Heart left ventricle (tissue), 16 donors: ENCODE results near the gene GPR65. TPM values are rescaled to one million over a fixed set of nuclear protein-coding genes. Genes with fewer than 3 reads are reported as not detected.

Source experiments
- ATAC-seq, 4 donors: fragments of 200-7000 bp; cut with Tn5 transposase; one replicate each; pipeline ENCODE4 v1.9.1; 2020 to 2022; ENCODE audit warnings: moderate library complexity in 4 of 4, mild to moderate bottlenecking in 3 of 4, moderate number of reproducible peaks in 1 of 4
- DNase-seq, 5 donors: peaks; one replicate each; pipeline ENCODE4 v3.0.0-alpha.2; 2020
- H3K27ac ChIP-seq, 12 donors: fragments of 200-600 bp; sonication (generic) in 4 of 12; one replicate each; pipeline versions ENCODE4 v1.5.0 to v1.8.0; 2016 to 2022; ENCODE audit warnings: mild to moderate bottlenecking in 2 of 12
- H3K27me3 ChIP-seq, 9 donors: fragments of 200-600 bp; sonication (generic) in 2 of 9; one replicate each; pipeline versions ENCODE4 v1.5.1 to v1.8.0; 2016 to 2022; ENCODE audit warnings: mild to moderate bottlenecking in 3 of 9
- H3K36me3 ChIP-seq, 9 donors: fragments of 200-600 bp; sonication (generic) in 2 of 9; one replicate each; pipeline versions ENCODE4 v1.5.0 to v1.8.0; 2018 to 2022; ENCODE audit warnings: mild to moderate bottlenecking in 2 of 9
- H3K4me1 ChIP-seq, 12 donors: fragments of 200-600 bp; sonication (generic) in 4 of 12; one replicate each; pipeline versions ENCODE4 v1.5.0 to v1.8.0; 2016 to 2022; ENCODE audit warnings: mild to moderate bottlenecking in 3 of 12
- H3K4me3 ChIP-seq, 12 donors: fragments of 200-600 bp; sonication (generic) in 4 of 12; one replicate each; pipeline versions ENCODE4 v1.5.0 to v1.8.0; 2017 to 2022; ENCODE audit warnings: mild to moderate bottlenecking in 9 of 12, moderate library complexity in 4 of 12
- H3K9me3 ChIP-seq, 12 donors: fragments of 200-600 bp; sonication (generic) in 4 of 12; one replicate each; pipeline versions ENCODE4 v1.5.0 to v1.8.0; 2016 to 2022; ENCODE audit warnings: mild to moderate bottlenecking in 1 of 12
- POLR2A ChIP-seq, 2 donors: fragments of 450-650 bp; IDR thresholded peaks; one replicate each; pipeline ENCODE4 v1.6.1; 2017; ENCODE audit warnings: antibody characterized with exemption in 2 of 2, mild to moderate bottlenecking in 2 of 2, moderate library complexity in 2 of 2
- WGBS, 4 donors: extraction: QIAGEN DNeasy Blood & Tissue Kit in 2 of 4; methylation state at CpG; one replicate each; pipeline versions ENCODE4 v1.1.5 to v1.1.7; 2013 to 2018; 5-methylcytosine and 5-hydroxymethylcytosine counted together
- intact Hi-C, 10 donors: fragments of 100-400 bp; cut with DNase I; formaldehyde crosslinking; loops; one replicate each; pipeline versions ENCODE4 v1.11.1 to v1.14.2; 2022
- polyA plus RNA-seq, 2 donors: library from polyadenylated mRNA; stranded (reverse); fragments of 200-250 nt; gene quantifications; one replicate each; pipeline ENCODE4 v1.2.3, GENCODE V29; 2013
- total RNA-seq, 9 donors: library from RNA; depleted of rRNA in 2 of 9; stranded (reverse); fragments of >200 nt in 2 of 9; fragmentation: NEBNext Ultra II Directional in 3 of 9; extraction: Animal tissue kit (Norgen Biotek cat#: 25700) in 3 of 9; gene quantifications; one replicate each; pipeline versions ENCODE4 v1.1.0 to v1.2.4, GENCODE V29; 2016 to 2023
- TF ChIP-seq, protein P1 (sequence below), 12 donors: fragments of 200-600 bp; sonication (generic) in 4 of 12; IDR thresholded peaks; one replicate each; pipeline versions ENCODE4 v1.5.0 to v1.8.0; 2018 to 2022; ENCODE audit warnings: antibody characterized with exemption in 12 of 12, mild to moderate bottlenecking in 5 of 12
- donor health status: ischemic (EF 13 %, LVEDD 7.1; RV severe dilation, severe dysfunction).
- donor health status: healthy with polysubstance abuse.
- donor health status: DM: no; HTN: yes; CAD: no.
- donor health status: DM: no; HTN: no; CAD: no.
- donor health status: ischemic (EF 25% LVEDD 6.9; RV normal size, moderate dysfunction).
- donor health status: ischemic (EF 25% LVEDD 5.7; RV mildly dilated, moderate dysfunction).
- donor health status: healthy.
- donor health status: DM: yes; HTN: yes; CAD: no.
- donor health status: ischemic (EF 35%, LVEDD 5.7; RV mildly dilated, moderate dysfunction).
- donor health status: nonischemic (EF 11% LVEDD 7.7; RV severe dilation, severe dysfunction).
- donor health status: DM: yes; HTN: yes; CAD: no.
- donor health status: PGD.
- donor health status: ischemic (EF 29% LVEDD 5.4; RV normal size, mild dysfunction).
- donor health status: nonischemic (EF 23%, LVEDD 6.1; RV moderate dilation, normal function).

GPR65 gene
- total and polyA plus RNA-seq, 11 donors: 0.15 to 7.9 (median 0.35) TPM

- Histone ChIP-seq H3K9me3 (no peaks in the 10 kb centered on the region), H3K4me3 (no peak overlapping the region), H3K36me3 (no peaks in the 10 kb centered on the region), H3K27me3 (no peaks in the 10 kb centered on the region), H3K27ac (peak overlapping the region in 1 of 12 donors; percentile 94), H3K4me1 (peaks cover 0 to 49% (median 0%) of the 10 kb centered on the region in 12 donors)
- DNase-seq (no peak), ATAC-seq (peak in 1 of 4 donors; percentile 42)
- intact Hi-C loops: no loop called here
- TF ChIP-seq POLR2A (IDR thresholded peaks at IDR 0.05): no peak
- TF ChIP-seq, protein P1, sequence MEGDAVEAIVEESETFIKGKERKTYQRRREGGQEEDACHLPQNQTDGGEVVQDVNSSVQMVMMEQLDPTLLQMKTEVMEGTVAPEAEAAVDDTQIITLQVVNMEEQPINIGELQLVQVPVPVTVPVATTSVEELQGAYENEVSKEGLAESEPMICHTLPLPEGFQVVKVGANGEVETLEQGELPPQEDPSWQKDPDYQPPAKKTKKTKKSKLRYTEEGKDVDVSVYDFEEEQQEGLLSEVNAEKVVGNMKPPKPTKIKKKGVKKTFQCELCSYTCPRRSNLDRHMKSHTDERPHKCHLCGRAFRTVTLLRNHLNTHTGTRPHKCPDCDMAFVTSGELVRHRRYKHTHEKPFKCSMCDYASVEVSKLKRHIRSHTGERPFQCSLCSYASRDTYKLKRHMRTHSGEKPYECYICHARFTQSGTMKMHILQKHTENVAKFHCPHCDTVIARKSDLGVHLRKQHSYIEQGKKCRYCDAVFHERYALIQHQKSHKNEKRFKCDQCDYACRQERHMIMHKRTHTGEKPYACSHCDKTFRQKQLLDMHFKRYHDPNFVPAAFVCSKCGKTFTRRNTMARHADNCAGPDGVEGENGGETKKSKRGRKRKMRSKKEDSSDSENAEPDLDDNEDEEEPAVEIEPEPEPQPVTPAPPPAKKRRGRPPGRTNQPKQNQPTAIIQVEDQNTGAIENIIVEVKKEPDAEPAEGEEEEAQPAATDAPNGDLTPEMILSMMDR (IDR thresholded peaks at IDR 0.05): no peak
- 76 to 85% (median 81%) methylated on average over 4 of the region's 4 CpGs for WGBS, 4 donors
These were observed 2.4 kb upstream of the GPR65 start for GRCh38 chr14:88002421-88003075.

DNA sequence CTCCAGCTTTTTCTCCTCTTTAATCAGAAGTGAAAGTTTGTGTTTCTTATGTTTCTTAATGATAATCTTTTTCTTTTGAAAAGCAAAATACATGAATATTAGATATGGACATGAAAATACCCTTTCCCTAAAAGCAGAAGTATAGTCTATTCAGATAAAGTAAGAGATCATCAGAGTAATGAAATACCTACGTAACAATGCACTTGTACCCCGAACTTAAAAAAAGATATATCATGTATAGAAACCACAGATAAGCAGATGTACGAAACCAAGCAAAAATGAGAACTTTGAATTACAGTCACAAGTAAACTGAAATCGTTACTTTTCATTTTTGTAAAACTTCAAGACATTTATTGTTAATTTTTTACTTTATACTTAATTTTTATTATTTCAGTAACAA is 1.5 kb upstream of the GPR65 start:
- no peak for ATAC-seq

DNA sequence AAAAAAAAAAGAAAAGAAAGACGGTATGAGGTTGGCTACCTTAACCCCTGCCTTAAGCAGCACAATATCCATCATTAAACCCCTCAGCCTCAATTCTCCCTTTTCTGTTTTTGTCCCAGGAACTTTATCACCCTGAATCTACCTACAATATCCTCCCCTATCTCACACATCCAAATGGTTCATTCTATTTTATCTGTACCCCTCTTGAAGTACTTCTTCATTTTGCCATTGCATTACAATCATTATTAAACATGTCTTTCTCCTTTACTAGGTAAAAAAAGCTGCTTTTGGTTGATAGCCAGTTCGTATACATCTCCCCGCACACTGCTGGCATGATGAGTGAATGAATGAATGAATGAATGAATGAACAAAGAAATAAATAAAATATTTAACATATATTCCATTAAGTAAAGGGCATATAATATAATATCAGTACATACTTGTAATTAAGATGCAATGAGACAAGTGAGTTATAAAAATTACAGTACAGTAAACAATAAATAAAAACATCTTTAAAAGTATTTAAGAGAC is 364 bp upstream of the GPR65 start:
- Histone ChIP-seq H3K27me3 (no peaks in the 10 kb centered on the region), H3K9me3 (no peaks in the 10 kb centered on the region), H3K27ac (peak overlapping the region in 2 of 12 donors; percentile 14 to 94), H3K36me3 (no peaks in the 10 kb centered on the region), H3K4me1 (peaks cover 0 to 55% (median 0%) of the 10 kb centered on the region in 12 donors), H3K4me3 (peak overlapping the region in 4 of 12 donors; percentile 6 to 63 (median 36))
- TF ChIP-seq, protein P1 (IDR thresholded peaks at IDR 0.05): no peak
- no peak for TF ChIP-seq POLR2A (IDR thresholded peaks at IDR 0.05)
- WGBS, 4 donors: 58 to 63% (median 60%) methylated on average over 3 of the region's 3 CpGs
- ATAC-seq (no peak), DNase-seq (no peak)
- intact Hi-C loops: no loop called here

More for the DNA sequence above, 1.5 kb upstream of the GPR65 start:
- H3K36me3 ChIP-seq: no peaks in the 10 kb centered on the region
- peak overlapping the region in 1 of 12 donors; percentile 94 for H3K27ac ChIP-seq
- intact Hi-C loops: no loop called here
- TF ChIP-seq POLR2A (IDR thresholded peaks at IDR 0.05): no peak
- TF ChIP-seq, protein P1 (IDR thresholded peaks at IDR 0.05): no peak
- no peak for DNase-seq
- H3K27me3 ChIP-seq: no peaks in the 10 kb centered on the region
- H3K4me1 ChIP-seq: peaks cover 0 to 54% (median 0%) of the 10 kb centered on the region in 12 donors
- H3K4me3 ChIP-seq: no peak overlapping the region
- H3K9me3 ChIP-seq: no peaks in the 10 kb centered on the region
- 84 to 92% (median 88%) methylated on average over 4 of the region's 4 CpGs for WGBS, 4 donors

DNA sequence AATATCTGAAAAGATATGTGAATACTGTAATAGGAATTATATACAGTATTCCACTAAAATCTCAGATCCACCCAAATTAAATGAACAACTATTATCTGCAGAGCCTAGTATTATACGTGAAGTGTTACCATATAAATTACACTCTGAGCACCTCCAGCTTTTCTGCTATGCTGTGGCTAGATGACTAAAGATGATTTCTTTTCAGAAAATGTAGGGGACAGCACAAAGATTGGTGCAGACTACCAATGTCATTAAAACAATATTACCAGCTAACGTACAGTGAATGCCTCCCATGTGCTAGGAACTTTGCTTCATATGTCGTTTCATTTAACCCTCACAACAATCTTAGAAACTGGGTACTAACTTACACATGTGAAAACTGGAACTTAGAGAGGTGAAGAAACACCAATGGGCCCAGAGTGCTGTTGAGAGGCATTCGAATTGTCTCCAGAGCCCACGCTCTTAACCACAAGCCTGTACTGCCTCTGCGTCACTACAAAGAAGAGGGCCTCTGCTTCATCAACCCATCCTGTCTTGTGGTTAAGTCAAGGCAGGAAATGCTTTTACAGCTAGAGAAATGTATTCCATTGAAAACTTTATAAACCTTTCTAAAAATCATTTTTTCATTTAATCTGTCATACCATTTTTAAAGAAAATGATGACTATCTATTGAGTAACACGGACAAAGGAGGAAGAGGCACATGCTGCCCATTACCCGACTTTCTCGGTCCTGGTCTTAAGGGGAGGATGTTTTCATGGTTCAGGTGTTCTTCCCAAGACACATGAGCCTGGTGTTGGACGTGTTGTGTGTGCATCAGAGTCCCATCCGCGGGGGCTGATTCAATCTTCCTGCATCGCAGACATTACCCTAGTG is 1.3 kb downstream of the GPR65 start:
- intact Hi-C loops: no loop called here
- Histone ChIP-seq H3K4me3 (peak overlapping the region in 4 of 12 donors; percentile 43 to 63 (median 44)), H3K36me3 (peaks cover 0 to 5% (median 0%) of the 10 kb centered on the region in 9 donors), H3K4me1 (peaks cover 0 to 60% (median 0%) of the 10 kb centered on the region in 12 donors), H3K27me3 (no peaks in the 10 kb centered on the region), H3K27ac (peak overlapping the region in 2 of 12 donors; percentile 31 to 94), H3K9me3 (no peaks in the 10 kb centered on the region)
- ATAC-seq (peak in 3 of 4 donors; percentile 55 to 88 (median 70)), DNase-seq (no peak)
- 82 to 92% (median 91%) methylated on average over 13 of the region's 13 CpGs for WGBS, 4 donors
- TF ChIP-seq, protein P1 (IDR thresholded peaks at IDR 0.05): no peak
- TF ChIP-seq POLR2A (IDR thresholded peaks at IDR 0.05): no peak
